ENCODE data around the gene TEX36.

The TEX36 gene

GRCh38 chr10:125694883-125695282 lies 11.9 kb upstream of the TEX36 start:
- no peak for TF ChIP-seq REST (IDR thresholded peaks at IDR 0.05; ENCODE audit: insufficient read depth in 1 of 2, low read depth in 2 of 2, low read length in 2 of 2)

GRCh38 chr10:125693524-125693847 lies 10.5 kb upstream of the TEX36 start:
- TF ChIP-seq SIN3A (IDR thresholded peaks at IDR 0.05; ENCODE audit: borderline replicate concordance, insufficient read depth, low read length) (no peak), POLR2AphosphoS5 (IDR thresholded peaks at IDR 0.05; ENCODE audit: low read depth, low read length) (no peak), TAF1 (IDR thresholded peaks at IDR 0.05; ENCODE audit: borderline replicate concordance, insufficient read depth, low read length) (no peak), FOXP2 (optimal IDR thresholded peaks at IDR 0.05; ENCODE audit: borderline replicate concordance, extremely low read depth, extremely low read length, insufficient read depth) (no peak), REST (IDR thresholded peaks at IDR 0.05; ENCODE audit: insufficient read depth in 1 of 2, low read depth in 2 of 2, low read length in 2 of 2) (no peak)

- TF ChIP-seq SIN3A (IDR thresholded peaks at IDR 0.05; ENCODE audit: borderline replicate concordance, insufficient read depth, low read length) (no peak), FOXP2 (optimal IDR thresholded peaks at IDR 0.05; ENCODE audit: borderline replicate concordance, extremely low read depth, extremely low read length, insufficient read depth) (no peak), POLR2AphosphoS5 (IDR thresholded peaks at IDR 0.05; ENCODE audit: low read depth, low read length) (no peak), REST (IDR thresholded peaks at IDR 0.05; ENCODE audit: insufficient read depth in 1 of 2, low read depth in 2 of 2, low read length in 2 of 2) (no peak), TAF1 (IDR thresholded peaks at IDR 0.05; ENCODE audit: borderline replicate concordance, insufficient read depth, low read length) (no peak)
Measured at GRCh38 chr10:125692601-125693523, 9.9 kb upstream of the TEX36 start.

- TF ChIP-seq POLR2AphosphoS5 (IDR thresholded peaks at IDR 0.05; ENCODE audit: low read depth, low read length) (no peak), TAF1 (IDR thresholded peaks at IDR 0.05; ENCODE audit: borderline replicate concordance, insufficient read depth, low read length) (no peak), REST (IDR thresholded peaks at IDR 0.05; ENCODE audit: insufficient read depth in 1 of 2, low read depth in 2 of 2, low read length in 2 of 2) (no peak), FOXP2 (optimal IDR thresholded peaks at IDR 0.05; ENCODE audit: borderline replicate concordance, extremely low read depth, extremely low read length, insufficient read depth) (no peak), SIN3A (IDR thresholded peaks at IDR 0.05; ENCODE audit: borderline replicate concordance, insufficient read depth, low read length) (no peak)
Measured at GRCh38 chr10:125692196-125692595, 9.2 kb upstream of the TEX36 start.

Data from PFSK-1 (cell line).